Fibroblast of villous mesenchyme (primary cell): ENCODE measurements around the gene GP1BB. TPM values are rescaled to one million over a fixed set of nuclear protein-coding genes. Genes with fewer than 3 reads are reported as not detected.

Experiments used
- DNase-seq: peaks from one replicate; pipeline ENCODE4 v3.0.0-alpha.2; 2010; ENCODE audit warnings: low read depth
- H3K4me3 ChIP-seq: 2 replicates; pipeline ENCODE4 v1.5.1; 2011; ENCODE audit warnings: low read depth, mild to moderate bottlenecking, low read length
- CTCF ChIP-seq: IDR thresholded peaks from 2 replicates; pipeline ENCODE4 v1.5.1; 2012; ENCODE audit warnings: low read depth, mild to moderate bottlenecking, low read length; ENCODE audit not compliant: insufficient read depth
- total RNA-seq: library from RNA; depleted of rRNA; stranded (reverse); fragments of >200 nt; gene quantifications from 2 replicates; pipeline ENCODE4 v1.2.3, GENCODE V29; 2012

GP1BB gene
- total RNA-seq, 1 donor: 0.86 TPM

- H3K4me3 ChIP-seq: no peak overlapping the region
- DNase-seq: no peak
- TF ChIP-seq CTCF: no peak
These were observed 16.6 kb downstream of the GP1BB start for GRCh38 chr22:19739911-19740449.

GRCh38 chr22:19740586-19740985, 17.2 kb downstream of the GP1BB start:
- DNase-seq: no peak
- no peak for TF ChIP-seq CTCF
- no peak overlapping the region for H3K4me3 ChIP-seq

- H3K4me3 ChIP-seq: no peak overlapping the region
- TF ChIP-seq CTCF: no peak
- no peak for DNase-seq
These were observed 17.7 kb downstream of the GP1BB start for GRCh38 chr22:19741053-19741452.

GRCh38 chr22:19742160-19743066, 19.1 kb downstream of the GP1BB start:
- DNase-seq: no peak
- H3K4me3 ChIP-seq: no peak overlapping the region
- no peak for TF ChIP-seq CTCF

- no peak for TF ChIP-seq CTCF
- no peak for DNase-seq
- no peak overlapping the region for H3K4me3 ChIP-seq
These were observed 19.7 kb downstream of the GP1BB start for GRCh38 chr22:19743081-19743480.

- H3K4me3 ChIP-seq: no peak overlapping the region
- DNase-seq: no peak
- TF ChIP-seq CTCF: no peak
These were observed 20.3 kb downstream of the GP1BB start for GRCh38 chr22:19743651-19744050.
